Type B pancreatic cell (in vitro differentiated cells): ENCODE measurements around the gene NTRK3. TPM values are rescaled to one million over a fixed set of nuclear protein-coding genes. Genes with fewer than 3 reads are reported as not detected.

ENCODE experiments used
- DNase-seq: peaks from one replicate; pipeline ENCODE4 v3.0.0; 2021; ENCODE audit warnings: mixed read lengths; ENCODE audit not compliant: unreplicated experiment; ENCODE audit errors: extremely low spot score
- H3K27ac Mint-ChIP-seq: 2 replicates; pipeline ENCODE4 v1.8.0; 2021; ENCODE audit warnings: mild to moderate bottlenecking, mixed read lengths
- H3K27me3 Mint-ChIP-seq: 2 replicates; pipeline ENCODE4 v1.8.0; 2021; ENCODE audit warnings: mixed read lengths
- H3K36me3 Mint-ChIP-seq: 2 replicates; pipeline ENCODE4 v1.8.0; 2021; ENCODE audit warnings: mixed read lengths
- H3K4me1 Mint-ChIP-seq: one replicate; pipeline ENCODE4 v1.8.0; 2021; ENCODE audit warnings: mixed read lengths; ENCODE audit not compliant: unreplicated experiment
- H3K4me3 Mint-ChIP-seq: 2 replicates; pipeline ENCODE4 v1.8.0; 2021; ENCODE audit warnings: mild to moderate bottlenecking, mixed read lengths
- H3K9me3 Mint-ChIP-seq: 2 replicates; pipeline ENCODE4 v1.8.0; 2021; ENCODE audit warnings: mixed read lengths
- CTCF ChIP-seq: fragments of 200-600 bp; sonication (generic); conservative IDR thresholded peaks from 2 replicates; pipeline ENCODE4 v1.5.0; 2021; ENCODE audit warnings: antibody characterized with exemption, mild to moderate bottlenecking
- total RNA-seq: library from RNA; stranded (reverse); gene quantifications from 2 replicates; pipeline ENCODE4 v1.2.1, GENCODE V29; 2021; ENCODE audit warnings: low replicate concordance

The NTRK3 gene
- total RNA-seq, 1 donor from 2014 or later, result 16.9 TPM

- Mint-ChIP-seq H3K36me3 (no peaks in the 10 kb centered on the region), H3K27me3 (peaks cover 78% of the 10 kb centered on the region), H3K4me1 (peaks cover 13% of the 10 kb centered on the region), H3K27ac (no peak overlapping the region), H3K4me3 (no peak overlapping the region), H3K9me3 (no peaks in the 10 kb centered on the region)
- TF ChIP-seq CTCF, result no peak
- no peak for DNase-seq
These were observed 7.3 kb downstream of the NTRK3 start for GRCh38 chr15:88249220-88249619.

- H3K4me1 Mint-ChIP-seq, result peaks cover 13% of the 10 kb centered on the region
- no peaks in the 10 kb centered on the region for H3K9me3 Mint-ChIP-seq
- no peaks in the 10 kb centered on the region for H3K36me3 Mint-ChIP-seq
- H3K27me3 Mint-ChIP-seq, result peaks cover 68% of the 10 kb centered on the region
- no peak overlapping the region for H3K4me3 Mint-ChIP-seq
- DNase-seq, result no peak
- no peak overlapping the region for H3K27ac Mint-ChIP-seq
- TF ChIP-seq CTCF, result no peak
These were observed 8.6 kb downstream of the NTRK3 start for GRCh38 chr15:88247914-88248313.

GRCh38 chr15:88246666-88247446 is 9.7 kb downstream of the NTRK3 start:
- Mint-ChIP-seq H3K36me3 (no peaks in the 10 kb centered on the region), H3K4me1 (peaks cover 13% of the 10 kb centered on the region), H3K4me3 (no peak overlapping the region), H3K27me3 (peaks cover 62% of the 10 kb centered on the region), H3K27ac (peak overlapping the region; percentile 42), H3K9me3 (no peaks in the 10 kb centered on the region)
- peak; percentile 85 for DNase-seq
- peak; percentile 97 for TF ChIP-seq CTCF

GRCh38 chr15:88246081-88246480 is 10.5 kb downstream of the NTRK3 start:
- Mint-ChIP-seq H3K4me3 (no peak overlapping the region), H3K27ac (no peak overlapping the region), H3K9me3 (no peaks in the 10 kb centered on the region), H3K4me1 (peaks cover 13% of the 10 kb centered on the region), H3K36me3 (no peaks in the 10 kb centered on the region), H3K27me3 (peaks cover 62% of the 10 kb centered on the region)
- TF ChIP-seq CTCF, result no peak
- no peak for DNase-seq

GRCh38 chr15:88243895-88244787 is 12.4 kb downstream of the NTRK3 start:
- Mint-ChIP-seq H3K4me3 (no peak overlapping the region), H3K4me1 (peaks cover 17% of the 10 kb centered on the region), H3K27me3 (peaks cover 56% of the 10 kb centered on the region), H3K36me3 (no peaks in the 10 kb centered on the region), H3K9me3 (no peaks in the 10 kb centered on the region), H3K27ac (no peak overlapping the region)
- TF ChIP-seq CTCF, result peak; percentile 72
- no peak for DNase-seq
